Immature natural killer cell (primary cell): ENCODE data around the gene PPP2R5E. TPM values are rescaled to one million over a fixed set of nuclear protein-coding genes. Genes with fewer than 3 reads are reported as not detected.
"Not testable (repeated sequence)": the region's sequence is repeated elsewhere in the genome, so short reads cannot be mapped to it uniquely, and the experiment has no call there.

Experiments used
- DNase-seq, 3 donors: peaks; one replicate each; pipeline ENCODE4 v3.0.0; 2022; ENCODE audit warnings: mixed read lengths in 1 of 3
- H3K27ac Mint-ChIP-seq, 6 donors: one replicate each; pipeline ENCODE4 v1.8.0; 2020; ENCODE audit warnings: mixed read lengths in 6 of 6, mild to moderate bottlenecking in 5 of 6, inconsistent platforms in 4 of 6, moderate library complexity in 3 of 6
- H3K27me3 Mint-ChIP-seq, 3 donors: one replicate each; pipeline ENCODE4 v1.8.0; 2020 to 2021; ENCODE audit warnings: low read depth in 3 of 3, mild to moderate bottlenecking in 3 of 3, mixed read lengths in 3 of 3, moderate library complexity in 3 of 3, inconsistent platforms in 1 of 3
- H3K36me3 Mint-ChIP-seq, 3 donors: one replicate each; pipeline ENCODE4 v1.8.0; 2020; ENCODE audit warnings: mixed read lengths in 3 of 3, inconsistent platforms in 2 of 3, mild to moderate bottlenecking in 2 of 3
- H3K4me1 Mint-ChIP-seq, 2 donors: one replicate each; pipeline ENCODE4 v1.8.0; 2020; ENCODE audit warnings: inconsistent platforms in 2 of 2, mild to moderate bottlenecking in 2 of 2, mixed read lengths in 2 of 2, moderate library complexity in 1 of 2
- H3K4me3 Mint-ChIP-seq, 5 donors: one replicate each; pipeline ENCODE4 v1.8.0; 2020; ENCODE audit warnings: mild to moderate bottlenecking in 5 of 5, mixed read lengths in 5 of 5, inconsistent platforms in 3 of 5, moderate library complexity in 3 of 5
- H3K9me3 Mint-ChIP-seq, 6 donors: one replicate each; pipeline ENCODE4 v1.8.0; 2020; ENCODE audit warnings: mild to moderate bottlenecking in 6 of 6, mixed read lengths in 6 of 6, inconsistent platforms in 4 of 6, moderate library complexity in 3 of 6
- polyA plus RNA-seq, 3 donors: library from polyadenylated mRNA; unstranded; fragments of 300-500 nt; fragmentation: Illumina TruSeq; gene quantifications; one replicate each; pipeline ENCODE4 v1.2.3, GENCODE V29; 2021

The PPP2R5E gene
- polyA plus RNA-seq, 3 donors from 2014 or later, result 28.4 to 61.8 (median 47.3) TPM

- peak overlapping the region in 3 of 6 donors; percentile 6 to 57 (median 6) for H3K27ac Mint-ChIP-seq
- peaks cover 14 to 40% of the 10 kb centered on the region in 2 donors for H3K4me1 Mint-ChIP-seq
- H3K4me3 Mint-ChIP-seq, result no peak overlapping the region
- H3K27me3 Mint-ChIP-seq, result peaks cover 0 to 5% (median 0%) of the 10 kb centered on the region in 3 donors
- no peak for DNase-seq
- peaks cover 5 to 17% (median 10%) of the 10 kb centered on the region in 3 donors for H3K36me3 Mint-ChIP-seq
- H3K9me3 Mint-ChIP-seq, result no peaks in the 10 kb centered on the region
Measured at GRCh38 chr14:63401646-63402045, 141.5 kb downstream of the PPP2R5E start.

GRCh38 chr14:63398952-63399351 lies 144.2 kb downstream of the PPP2R5E start:
- DNase-seq, result no peak
- Mint-ChIP-seq H3K4me1 (peaks cover 12 to 39% of the 10 kb centered on the region in 2 donors), H3K36me3 (peaks cover 12 to 27% (median 18%) of the 10 kb centered on the region in 3 donors), H3K9me3 (no peaks in the 10 kb centered on the region), H3K27ac (no peak overlapping the region), H3K4me3 (no peak overlapping the region), H3K27me3 (peaks cover 0 to 7% (median 0%) of the 10 kb centered on the region in 3 donors)

GRCh38 chr14:63394841-63395240 lies 148.3 kb downstream of the PPP2R5E start:
- peaks cover 0 to 2% (median 0%) of the 10 kb centered on the region in 3 donors for H3K27me3 Mint-ChIP-seq
- no peak for DNase-seq
- peak overlapping the region in 4 of 6 donors; percentile 11 to 69 (median 59) for H3K27ac Mint-ChIP-seq
- H3K4me1 Mint-ChIP-seq, result peaks cover 1 to 4% of the 10 kb centered on the region in 2 donors
- H3K4me3 Mint-ChIP-seq, result no peak overlapping the region
- peaks cover 18 to 44% (median 19%) of the 10 kb centered on the region in 3 donors for H3K36me3 Mint-ChIP-seq
- no peaks in the 10 kb centered on the region for H3K9me3 Mint-ChIP-seq

GRCh38 chr14:63394432-63394831 lies 148.7 kb downstream of the PPP2R5E start:
- DNase-seq, result no peak
- Mint-ChIP-seq H3K27me3 (peaks cover 0 to 2% (median 0%) of the 10 kb centered on the region in 3 donors), H3K36me3 (peaks cover 17 to 40% (median 19%) of the 10 kb centered on the region in 3 donors), H3K9me3 (no peaks in the 10 kb centered on the region), H3K4me1 (peaks cover 1 to 4% of the 10 kb centered on the region in 2 donors), H3K27ac (peak overlapping the region in 4 of 6 donors; percentile 11 to 69 (median 36)), H3K4me3 (no peak overlapping the region)

GRCh38 chr14:63393012-63393411 lies 150.2 kb downstream of the PPP2R5E start:
- Mint-ChIP-seq H3K9me3 (no peaks in the 10 kb centered on the region), H3K36me3 (peaks cover 13 to 41% (median 20%) of the 10 kb centered on the region in 3 donors), H3K27ac (peak overlapping the region in 5 of 6 donors; percentile 3 to 71 (median 4)), H3K27me3 (peaks cover 0 to 2% (median 0%) of the 10 kb centered on the region in 3 donors), H3K4me1 (peaks cover 3 to 10% of the 10 kb centered on the region in 2 donors), H3K4me3 (no peak overlapping the region)
- DNase-seq, result no peak

GRCh38 chr14:63392236-63392635 lies 150.9 kb downstream of the PPP2R5E start:
- H3K27me3 Mint-ChIP-seq, result peaks cover 0 to 3% (median 0%) of the 10 kb centered on the region in 3 donors
- no peaks in the 10 kb centered on the region for H3K9me3 Mint-ChIP-seq
- peaks cover 3 to 10% of the 10 kb centered on the region in 2 donors for H3K4me1 Mint-ChIP-seq
- peaks cover 17 to 45% (median 25%) of the 10 kb centered on the region in 3 donors for H3K36me3 Mint-ChIP-seq
- DNase-seq, result no peak
- peak overlapping the region in 2 of 6 donors; percentile 24 to 55 for H3K27ac Mint-ChIP-seq
- H3K4me3 Mint-ChIP-seq, result no peak overlapping the region

- Mint-ChIP-seq H3K4me3 (no peak overlapping the region), H3K4me1 (peaks cover 17 to 28% of the 10 kb centered on the region in 2 donors), H3K36me3 (peaks cover 18 to 50% (median 23%) of the 10 kb centered on the region in 3 donors), H3K27ac (peak overlapping the region in 4 of 6 donors; percentile 4 to 78 (median 28)), H3K27me3 (peaks cover 0 to 2% (median 1%) of the 10 kb centered on the region in 3 donors), H3K9me3 (no peaks in the 10 kb centered on the region)
- DNase-seq, result peak; percentile 35 to 54 (median 46)
Measured at GRCh38 chr14:63388766-63389431, 154.3 kb downstream of the PPP2R5E start.

GRCh38 chr14:63387711-63388110 lies 155.5 kb downstream of the PPP2R5E start:
- Mint-ChIP-seq H3K36me3 (peaks cover 18 to 46% (median 19%) of the 10 kb centered on the region in 3 donors), H3K9me3 (no peaks in the 10 kb centered on the region), H3K4me1 (peaks cover 27 to 39% of the 10 kb centered on the region in 2 donors), H3K4me3 (no peak overlapping the region), H3K27ac (peak overlapping the region in 2 of 6 donors; percentile 5 to 64), H3K27me3 (peaks cover 0 to 6% (median 1%) of the 10 kb centered on the region in 3 donors)
- DNase-seq, result no peak

GRCh38 chr14:63383776-63384367 lies 159.3 kb downstream of the PPP2R5E start:
- peaks cover 32 to 54% of the 10 kb centered on the region in 2 donors for H3K4me1 Mint-ChIP-seq
- peak overlapping the region; percentile 84 to 94 (median 90) for H3K27ac Mint-ChIP-seq
- peak; percentile 57 to 65 (median 64) for DNase-seq
- peaks cover 25 to 43% (median 32%) of the 10 kb centered on the region in 3 donors for H3K36me3 Mint-ChIP-seq
- peak overlapping the region; percentile 73 to 82 (median 79) for H3K4me3 Mint-ChIP-seq
- peaks cover under 1 to 6% (median 1%) of the 10 kb centered on the region in 3 donors for H3K27me3 Mint-ChIP-seq
- H3K9me3 Mint-ChIP-seq, result no peaks in the 10 kb centered on the region

- H3K27me3 Mint-ChIP-seq, result peaks cover 0 to 4% (median 0%) of the 10 kb centered on the region in 3 donors
- no peaks in the 10 kb centered on the region for H3K9me3 Mint-ChIP-seq
- H3K4me3 Mint-ChIP-seq, result no peak overlapping the region
- no peak overlapping the region for H3K27ac Mint-ChIP-seq
- peaks cover 11 to 24% of the 10 kb centered on the region in 2 donors for H3K4me1 Mint-ChIP-seq
- DNase-seq, result no peak
- H3K36me3 Mint-ChIP-seq, result peaks cover 25 to 40% (median 29%) of the 10 kb centered on the region in 3 donors
Measured at GRCh38 chr14:63378444-63378843, 164.7 kb downstream of the PPP2R5E start.

- Mint-ChIP-seq H3K9me3 (no peaks in the 10 kb centered on the region), H3K27ac (peak overlapping the region in 1 of 6 donors; percentile 9), H3K4me3 (no peak overlapping the region), H3K36me3 (peaks cover 31 to 38% (median 32%) of the 10 kb centered on the region in 3 donors), H3K27me3 (peaks cover 0 to 4% (median 0%) of the 10 kb centered on the region in 3 donors), H3K4me1 (peaks cover 7 to 9% of the 10 kb centered on the region in 2 donors)
- DNase-seq, result no peak
Measured at GRCh38 chr14:63375769-63376168, 167.4 kb downstream of the PPP2R5E start.

GRCh38 chr14:63371613-63372012 lies 171.6 kb downstream of the PPP2R5E start:
- H3K9me3 Mint-ChIP-seq, DNase-seq, H3K27me3 Mint-ChIP-seq, H3K4me3 Mint-ChIP-seq, H3K4me1 Mint-ChIP-seq: not testable (repeated sequence)
- H3K27ac Mint-ChIP-seq, result peak overlapping the region in 4 of 6 donors; percentile 30 to 73 (median 56)
- H3K36me3 Mint-ChIP-seq, result peaks cover 47 to 52% (median 47%) of the 10 kb centered on the region in 3 donors

- Mint-ChIP-seq H3K9me3 (peaks cover 0 to 1% (median 0%) of the 10 kb centered on the region in 6 donors), H3K27me3 (no peaks in the 10 kb centered on the region), H3K4me1 (peaks cover 6 to 8% of the 10 kb centered on the region in 2 donors), H3K36me3 (peaks cover 48 to 52% (median 48%) of the 10 kb centered on the region in 3 donors), H3K4me3 (no peak overlapping the region), H3K27ac (peak overlapping the region in 2 of 6 donors; percentile 37 to 50)
- no peak for DNase-seq
Measured at GRCh38 chr14:63371033-63371432, 172.1 kb downstream of the PPP2R5E start.
